IMR-90 (cell line): ENCODE results near the gene IL5RA. TPM values are rescaled to one million over a fixed set of nuclear protein-coding genes. Genes with fewer than 3 reads are reported as not detected.

Experiments
- ATAC-seq: fragments of 200-7000 bp; cut with Tn5 transposase; 2 replicates; pipeline ENCODE4 v1.9.1; 2020; ENCODE audit warnings: low read depth, mild to moderate bottlenecking, moderate library complexity
- BruUV-seq: library from RNA; stranded (reverse); fragments of 400-500 nt; replicated peaks from 2 replicates; lab custom pipeline; 2021; lab: Mats Ljungman, UMichigan
- CTCF ChIA-PET: fragments of 300-600 bp; formaldehyde crosslinking; extraction: SDS; loops from one replicate; lab custom pipeline; 2021; ENCODE audit warnings: antibody characterized with exemption; lab: Yijun Ruan, JAX
- POLR2A ChIA-PET: fragments of 300-600 bp; sonication (Branson Sonifier 250); formaldehyde crosslinking; loops from one replicate; lab custom pipeline; 2022; ENCODE audit warnings: antibody characterized with exemption; ENCODE audit not compliant: unreplicated experiment; lab: Charles Lee
- DNase-seq: peaks from one replicate; pipeline ENCODE4 v3.0.0; 2013
- H2AFZ ChIP-seq: replicated peaks from 2 replicates; pipeline ENCODE3; 2013; ENCODE audit warnings: low read length, mild to moderate bottlenecking; ENCODE audit not compliant: poor library complexity
- H2AK5ac ChIP-seq: 2 replicates; pipeline ENCODE4 v1.6.1; 2013; ENCODE audit warnings: low read depth, low read length, inconsistent platforms
- H2AK9ac ChIP-seq: replicated peaks from 2 replicates; pipeline ENCODE3; 2013; ENCODE audit warnings: mild to moderate bottlenecking, low read depth, low read length, moderate library complexity; ENCODE audit not compliant: poor library complexity
- H2BK120ac ChIP-seq: 2 replicates; pipeline ENCODE4 v1.6.1; 2013; ENCODE audit warnings: low read depth, low read length, inconsistent platforms
- H2BK15ac ChIP-seq: 3 replicates; pipeline ENCODE4 v1.6.1; 2013; ENCODE audit warnings: low read depth, low read length, inconsistent platforms
- H2BK20ac ChIP-seq: 2 replicates; pipeline ENCODE4 v1.6.1; 2013; ENCODE audit warnings: low read depth, mild to moderate bottlenecking, inconsistent platforms, low read length, moderate library complexity
- H2BK5ac ChIP-seq: 2 replicates; pipeline ENCODE4 v1.6.1; 2013; ENCODE audit warnings: mild to moderate bottlenecking, low read depth, low read length, inconsistent platforms; ENCODE audit not compliant: poor library complexity, severe bottlenecking
- H3K14ac ChIP-seq: replicated peaks from 2 replicates; pipeline ENCODE4 v1.6.1; 2013; ENCODE audit warnings: low read depth, low read length, inconsistent platforms
- H3K18ac ChIP-seq: 2 replicates; pipeline ENCODE4 v1.6.1; 2013; ENCODE audit warnings: low read depth, low read length, control low read depth
- H3K23ac ChIP-seq: 2 replicates; pipeline ENCODE4 v1.6.1; 2013; ENCODE audit warnings: low read depth, low read length, inconsistent platforms
- H3K27ac ChIP-seq: 2 replicates; pipeline ENCODE4 v1.5.1; 2013; ENCODE audit warnings: mild to moderate bottlenecking, control low read depth, low read length; ENCODE audit not compliant: insufficient read depth
- H3K27me3 ChIP-seq: 2 replicates; pipeline ENCODE4 v1.6.1; 2013; ENCODE audit warnings: low read length; ENCODE audit not compliant: control insufficient read depth, insufficient read depth
- H3K36me3 ChIP-seq: 2 replicates; pipeline ENCODE4 v1.6.1; 2013; ENCODE audit warnings: low read length, mixed read lengths; ENCODE audit not compliant: control insufficient read depth, insufficient read depth
- H3K4ac ChIP-seq: 2 replicates; pipeline ENCODE4 v1.6.1; 2013; ENCODE audit warnings: low read depth, low read length, inconsistent platforms
- H3K4me1 ChIP-seq: 2 replicates; pipeline ENCODE4 v1.6.1; 2013; ENCODE audit warnings: low read length, mixed read lengths; ENCODE audit not compliant: control insufficient read depth, insufficient read depth
- H3K4me2 ChIP-seq: 2 replicates; pipeline ENCODE4 v1.6.1; 2013; ENCODE audit warnings: low read depth, mild to moderate bottlenecking, control low read depth, low read length, moderate library complexity
- H3K4me3 ChIP-seq: 2 replicates; pipeline ENCODE4 v1.5.1; 2013; ENCODE audit warnings: low read depth, mild to moderate bottlenecking, control low read depth, low read length, moderate library complexity; ENCODE audit not compliant: insufficient read depth
- H3K56ac ChIP-seq: 2 replicates; pipeline ENCODE4 v1.6.1; 2013; ENCODE audit warnings: low read length, inconsistent platforms; ENCODE audit not compliant: insufficient read depth; ENCODE audit errors: extremely low read depth
- H3K79me1 ChIP-seq, 2 experiments: 2 replicates each; pipeline ENCODE4 v1.6.1; 2013; ENCODE audit warnings: low read length in 2 of 2, inconsistent platforms in 1 of 2, low read depth in 1 of 2
- H3K9ac ChIP-seq: 2 replicates; pipeline ENCODE4 v1.6.1; 2013; ENCODE audit warnings: low read depth, low read length, control low read depth
- H3K9me1 ChIP-seq: 2 replicates; pipeline ENCODE4 v1.6.1; 2013; ENCODE audit warnings: low read length, inconsistent platforms; ENCODE audit not compliant: insufficient read depth
- H3K9me3 ChIP-seq: 2 replicates; pipeline ENCODE4 v1.6.1; 2013; ENCODE audit warnings: low read length; ENCODE audit not compliant: control insufficient read depth, insufficient read depth
- H4K20me1 ChIP-seq: 2 replicates; pipeline ENCODE4 v1.6.1; 2013; ENCODE audit warnings: low read length, inconsistent platforms; ENCODE audit not compliant: insufficient read depth
- H4K5ac ChIP-seq: 2 replicates; pipeline ENCODE4 v1.6.1; 2013; ENCODE audit warnings: mild to moderate bottlenecking, low read depth, low read length, control low read depth
- H4K8ac ChIP-seq, 2 experiments: 2 replicates each; pipeline ENCODE4 v1.6.1; 2013; ENCODE audit warnings: low read depth in 2 of 2, low read length in 2 of 2, control low read depth in 1 of 2, inconsistent platforms in 1 of 2
- H4K91ac ChIP-seq: 2 replicates; pipeline ENCODE4 v1.6.1; 2013; ENCODE audit warnings: low read depth, low read length, inconsistent platforms; ENCODE audit not compliant: insufficient read depth
- BHLHE40 ChIP-seq: fragments of 150-350 bp; IDR thresholded peaks from 2 replicates; pipeline ENCODE4 v1.6.1; 2016; ENCODE audit warnings: mild to moderate bottlenecking, low read depth, low read length
- CEBPB ChIP-seq: IDR thresholded peaks from 2 replicates; pipeline ENCODE4 v1.6.1; 2012; ENCODE audit warnings: low read depth, low read length, improper control_type of control experiment
- CHD1 ChIP-seq: IDR thresholded peaks from 2 replicates; pipeline ENCODE4 v1.6.1; 2012; ENCODE audit warnings: low read depth, low read length, improper control_type of control experiment
- CTCF ChIP-seq: conservative IDR thresholded peaks from 2 replicates; pipeline ENCODE4 v1.5.1; 2012; ENCODE audit warnings: mild to moderate bottlenecking, low read depth, low read length, improper control_type of control experiment
- MAFK ChIP-seq: IDR thresholded peaks from 2 replicates; pipeline ENCODE4 v1.6.1; 2012; ENCODE audit warnings: low read depth, low read length, improper control_type of control experiment
- POLR2A ChIP-seq: IDR thresholded peaks from 2 replicates; pipeline ENCODE4 v1.6.1; 2012; ENCODE audit warnings: mild to moderate bottlenecking, low read depth, low read length
- RAD21 ChIP-seq: IDR thresholded peaks from 2 replicates; pipeline ENCODE4 v1.6.1; 2012; ENCODE audit warnings: low read length, improper control_type of control experiment
- RCOR1 ChIP-seq: IDR thresholded peaks from 2 replicates; pipeline ENCODE4 v1.6.1; 2012; ENCODE audit warnings: mild to moderate bottlenecking, low read length, improper control_type of control experiment; ENCODE audit not compliant: insufficient replicate concordance
- RFX5 ChIP-seq: IDR thresholded peaks from 2 replicates; pipeline ENCODE4 v1.8.0; 2012; ENCODE audit warnings: low read depth, mild to moderate bottlenecking, low read length, moderate library complexity
- SMC3 ChIP-seq: fragments of 150-350 bp; IDR thresholded peaks from 2 replicates; pipeline ENCODE4 v1.6.1; 2016; ENCODE audit warnings: low read depth, mild to moderate bottlenecking, antibody characterized with exemption, low read length, moderate library complexity
- WGBS, 2 experiments: methylation state at CpG; one replicate each; pipeline versions ENCODE4 v1.1.5 to v1.1.7; 2013; ENCODE audit warnings: missing lambda C conversion rate in 2 of 2; ENCODE audit not compliant: insufficient read length in 1 of 2; ENCODE audit errors: extremely low coverage in 2 of 2; 5-methylcytosine and 5-hydroxymethylcytosine counted together
- dilution Hi-C: fragments of 300-500 bp; cut with HindIII; formaldehyde crosslinking; loops from one replicate; pipeline ENCODE4 v1.14.3; 2018; ENCODE audit warnings: low sequenced_read_pairs; ENCODE audit not compliant: unreplicated experiment
- in situ Hi-C: fragments of 300-500 bp; cut with MboI; formaldehyde crosslinking; loops from 3 replicates; pipeline ENCODE4 v1.14.3; 2019; ENCODE audit warnings: low sequenced_read_pairs, inconsistent platforms, mixed read lengths
- intact Hi-C: fragments of 100-400 bp; cut with micrococcal nuclease; formaldehyde crosslinking; loops from 2 replicates; pipeline ENCODE4 v1.10.0; 2022
- polyA plus RNA-seq, 3 experiments: library from polyadenylated mRNA; depleted of rRNA; stranded (reverse); fragments of >200 nt; gene quantifications; 2 replicates each; pipeline ENCODE4 v1.2.3, GENCODE V29; 2012; ENCODE audit warnings: low replicate concordance in 1 of 3
- total RNA-seq: library from RNA; depleted of rRNA; stranded (reverse); fragments of >200 nt; gene quantifications from 2 replicates; pipeline ENCODE4 v1.2.3, GENCODE V29; 2012
- TF ChIP-seq, protein P1 (sequence below): fragments of 150-350 bp; IDR thresholded peaks from 2 replicates; pipeline ENCODE4 v1.6.1; 2017; ENCODE audit warnings: mild to moderate bottlenecking, antibody characterized with exemption, low read length, low read depth
- TF ChIP-seq, protein P2 (sequence below): fragments of 150-350 bp; IDR thresholded peaks from 2 replicates; pipeline ENCODE4 v1.6.1; 2016; ENCODE audit warnings: low read depth, mild to moderate bottlenecking, low read length, moderate library complexity, borderline replicate concordance

The IL5RA gene
- total and polyA plus RNA-seq, 2 of the 4 experiments (the other 2 are of a cell fraction): not detected

DNA sequence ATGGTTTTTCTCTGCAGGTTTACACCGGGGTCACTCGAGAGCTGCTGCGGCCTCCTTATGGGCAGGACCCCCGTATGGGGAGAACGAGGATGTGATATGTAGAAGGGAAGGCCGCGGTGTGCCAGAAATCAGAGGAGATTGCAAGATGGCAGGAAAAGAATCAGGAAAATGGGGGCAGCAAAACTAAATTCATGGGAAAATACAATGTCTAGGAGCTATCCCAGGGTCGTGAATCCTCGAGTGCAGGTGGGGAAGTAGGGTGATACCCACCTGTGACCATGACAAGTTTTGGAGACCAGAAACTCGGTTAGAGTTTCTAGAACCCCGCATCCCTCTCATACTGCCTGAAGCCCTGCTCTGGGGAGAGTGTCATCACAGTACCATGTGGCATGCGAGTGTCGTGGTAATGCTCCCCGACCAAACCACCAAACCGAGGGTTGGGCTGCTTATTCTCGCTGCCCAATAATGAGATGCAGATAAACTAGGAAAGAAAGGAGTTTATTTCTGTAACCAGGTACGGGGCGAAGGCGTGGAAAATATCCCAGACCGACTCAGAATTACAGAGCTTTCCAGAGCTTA, 17.3 kb upstream of the IL5RA start:
- peak overlapping the region; percentile 88 for H2AK9ac ChIP-seq
- H3K9ac ChIP-seq: peak overlapping the region; percentile 98
- no peak overlapping the region for H2BK120ac ChIP-seq
- peaks cover 5% of the 10 kb centered on the region for H3K4me1 ChIP-seq
- CTCF ChIA-PET: no interaction called here
- peak overlapping the region; percentile 58 for H3K23ac ChIP-seq
- peak overlapping the region; percentile 77 to 100 for H4K8ac ChIP-seq
- peak overlapping the region; percentile 99 for H3K27ac ChIP-seq
- H4K91ac ChIP-seq: peak overlapping the region; percentile 20
- no peak overlapping the region for H2BK15ac ChIP-seq
- TF ChIP-seq CHD1: no peak
- no peak for TF ChIP-seq CTCF
- no peak for TF ChIP-seq CEBPB
- no peak for TF ChIP-seq BHLHE40
- TF ChIP-seq SMC3: no peak
- TF ChIP-seq, protein P1, sequence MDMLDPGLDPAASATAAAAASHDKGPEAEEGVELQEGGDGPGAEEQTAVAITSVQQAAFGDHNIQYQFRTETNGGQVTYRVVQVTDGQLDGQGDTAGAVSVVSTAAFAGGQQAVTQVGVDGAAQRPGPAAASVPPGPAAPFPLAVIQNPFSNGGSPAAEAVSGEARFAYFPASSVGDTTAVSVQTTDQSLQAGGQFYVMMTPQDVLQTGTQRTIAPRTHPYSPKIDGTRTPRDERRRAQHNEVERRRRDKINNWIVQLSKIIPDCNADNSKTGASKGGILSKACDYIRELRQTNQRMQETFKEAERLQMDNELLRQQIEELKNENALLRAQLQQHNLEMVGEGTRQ: no peak
- TF ChIP-seq RCOR1: no peak
- TF ChIP-seq RAD21: no peak
- TF ChIP-seq RFX5: no peak
- TF ChIP-seq, protein P2, sequence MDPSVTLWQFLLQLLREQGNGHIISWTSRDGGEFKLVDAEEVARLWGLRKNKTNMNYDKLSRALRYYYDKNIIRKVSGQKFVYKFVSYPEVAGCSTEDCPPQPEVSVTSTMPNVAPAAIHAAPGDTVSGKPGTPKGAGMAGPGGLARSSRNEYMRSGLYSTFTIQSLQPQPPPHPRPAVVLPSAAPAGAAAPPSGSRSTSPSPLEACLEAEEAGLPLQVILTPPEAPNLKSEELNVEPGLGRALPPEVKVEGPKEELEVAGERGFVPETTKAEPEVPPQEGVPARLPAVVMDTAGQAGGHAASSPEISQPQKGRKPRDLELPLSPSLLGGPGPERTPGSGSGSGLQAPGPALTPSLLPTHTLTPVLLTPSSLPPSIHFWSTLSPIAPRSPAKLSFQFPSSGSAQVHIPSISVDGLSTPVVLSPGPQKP: no peak
- no peak for TF ChIP-seq POLR2A
- no peak for TF ChIP-seq MAFK
- H3K27me3 ChIP-seq: no peaks in the 10 kb centered on the region
- peak overlapping the region; percentile 92 for H2BK5ac ChIP-seq
- peak overlapping the region; percentile 35 for H3K14ac ChIP-seq
- H3K9me1 ChIP-seq: no peaks in the 10 kb centered on the region; the same call in 1 of the 2 replicates
- peaks cover 10 to 19% of the 10 kb centered on the region in 2 experiments for H3K79me1 ChIP-seq
- intact Hi-C loops: no loop called here
- BruUV-seq: TSS peak; percentile 32
- peak overlapping the region; percentile 32; the same call in 1 of the 2 replicates for H4K5ac ChIP-seq
- H3K9me3 ChIP-seq: no peaks in the 10 kb centered on the region
- peak overlapping the region; percentile 90 for H2AFZ ChIP-seq
- peaks cover 12% of the 10 kb centered on the region for H3K36me3 ChIP-seq
- H3K56ac ChIP-seq: peak overlapping the region; percentile 45
- no peaks in the 10 kb centered on the region; the same call in 1 of the 2 replicates for H4K20me1 ChIP-seq
- peak; percentile 11 for DNase-seq
- H2AK5ac ChIP-seq: peak overlapping the region; percentile 62
- H3K4me2 ChIP-seq: peak overlapping the region; percentile 98
- dilution Hi-C loops: no loop called here
- ATAC-seq: no peak
- H3K4me3 ChIP-seq: peak overlapping the region; percentile 99
- H2BK20ac ChIP-seq: no peak overlapping the region
- WGBS, 2 experiments: 0% methylated on average over 2 of the region's 20 CpGs; no CpG with 5 or more reads in 1 of the 2 experiments
- in situ Hi-C loops: no loop called here
- peak overlapping the region; percentile 20; the same call in 1 of the 2 replicates for H3K18ac ChIP-seq
- POLR2A ChIA-PET: no interaction called here
- H3K4ac ChIP-seq: peak overlapping the region; percentile 81
